PFSK-1 (cell line): ENCODE measurements around the gene KRT16.

Experiments used
- POLR2AphosphoS5 ChIP-seq: IDR thresholded peaks from 2 replicates; pipeline ENCODE4 v1.6.1; 2012; ENCODE audit warnings: low read depth, mild to moderate bottlenecking, control low read depth, low read length, moderate library complexity
- SIN3A ChIP-seq: IDR thresholded peaks from 2 replicates; pipeline ENCODE4 v1.6.1; 2012; ENCODE audit warnings: mild to moderate bottlenecking, low read length, moderate library complexity, borderline replicate concordance; ENCODE audit not compliant: insufficient read depth
- TAF1 ChIP-seq: IDR thresholded peaks from 2 replicates; pipeline ENCODE4 v1.6.1; 2012; ENCODE audit warnings: low read length, control low read depth, borderline replicate concordance; ENCODE audit not compliant: insufficient read depth
- TF ChIP-seq, protein P1 (sequence below), 2 experiments: IDR thresholded peaks; 2 replicates each; pipeline versions ENCODE4 v1.6.1 to v1.8.0; 2011 to 2012; ENCODE audit warnings: low read depth in 2 of 2, low read length in 2 of 2, control low read depth in 1 of 2, inconsistent platforms in 1 of 2, mild to moderate bottlenecking in 1 of 2, moderate library complexity in 1 of 2; ENCODE audit not compliant: insufficient read depth in 1 of 2

DNA sequence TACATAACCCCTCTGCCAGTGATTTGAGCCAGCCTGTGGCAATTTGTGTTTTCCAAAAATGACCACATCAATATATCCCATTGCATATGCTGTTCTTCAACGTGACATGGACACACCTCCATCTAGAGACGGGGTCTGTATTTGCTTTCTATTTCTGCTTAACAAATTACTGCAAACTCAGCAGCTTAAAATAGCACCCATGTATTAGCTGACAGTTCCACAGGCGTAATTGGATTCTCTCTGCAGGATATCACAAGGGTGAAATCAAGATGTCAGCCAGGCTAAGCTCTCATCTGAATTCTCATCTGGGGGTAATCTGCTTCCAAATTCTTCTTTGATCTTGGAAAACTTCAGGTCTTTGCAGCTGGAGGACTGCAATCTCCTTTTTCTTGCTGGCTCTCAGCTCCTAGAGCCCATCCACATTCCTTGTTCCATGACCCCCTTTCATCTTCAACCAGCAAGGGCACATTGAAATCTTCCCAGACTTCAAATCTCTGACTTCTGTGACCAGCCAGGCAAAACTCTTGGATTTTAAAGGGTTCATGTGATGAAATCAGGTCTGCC lies 48.9 kb downstream of the KRT16 start:
- TF ChIP-seq SIN3A (no peak), POLR2AphosphoS5 (no peak), TAF1 (no peak)
- TF ChIP-seq, protein P1, sequence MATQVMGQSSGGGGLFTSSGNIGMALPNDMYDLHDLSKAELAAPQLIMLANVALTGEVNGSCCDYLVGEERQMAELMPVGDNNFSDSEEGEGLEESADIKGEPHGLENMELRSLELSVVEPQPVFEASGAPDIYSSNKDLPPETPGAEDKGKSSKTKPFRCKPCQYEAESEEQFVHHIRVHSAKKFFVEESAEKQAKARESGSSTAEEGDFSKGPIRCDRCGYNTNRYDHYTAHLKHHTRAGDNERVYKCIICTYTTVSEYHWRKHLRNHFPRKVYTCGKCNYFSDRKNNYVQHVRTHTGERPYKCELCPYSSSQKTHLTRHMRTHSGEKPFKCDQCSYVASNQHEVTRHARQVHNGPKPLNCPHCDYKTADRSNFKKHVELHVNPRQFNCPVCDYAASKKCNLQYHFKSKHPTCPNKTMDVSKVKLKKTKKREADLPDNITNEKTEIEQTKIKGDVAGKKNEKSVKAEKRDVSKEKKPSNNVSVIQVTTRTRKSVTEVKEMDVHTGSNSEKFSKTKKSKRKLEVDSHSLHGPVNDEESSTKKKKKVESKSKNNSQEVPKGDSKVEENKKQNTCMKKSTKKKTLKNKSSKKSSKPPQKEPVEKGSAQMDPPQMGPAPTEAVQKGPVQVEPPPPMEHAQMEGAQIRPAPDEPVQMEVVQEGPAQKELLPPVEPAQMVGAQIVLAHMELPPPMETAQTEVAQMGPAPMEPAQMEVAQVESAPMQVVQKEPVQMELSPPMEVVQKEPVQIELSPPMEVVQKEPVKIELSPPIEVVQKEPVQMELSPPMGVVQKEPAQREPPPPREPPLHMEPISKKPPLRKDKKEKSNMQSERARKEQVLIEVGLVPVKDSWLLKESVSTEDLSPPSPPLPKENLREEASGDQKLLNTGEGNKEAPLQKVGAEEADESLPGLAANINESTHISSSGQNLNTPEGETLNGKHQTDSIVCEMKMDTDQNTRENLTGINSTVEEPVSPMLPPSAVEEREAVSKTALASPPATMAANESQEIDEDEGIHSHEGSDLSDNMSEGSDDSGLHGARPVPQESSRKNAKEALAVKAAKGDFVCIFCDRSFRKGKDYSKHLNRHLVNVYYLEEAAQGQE (IDR thresholded peaks at IDR 0.05; ENCODE audit: insufficient read depth in 1 of 2, low read depth in 2 of 2, low read length in 2 of 2) = no peak
